NCI-H2171 (cell line): Measurements from ENCODE around the gene PKHD1.
"Not testable (repeated sequence)": the region's sequence is repeated elsewhere in the genome, so short reads cannot be mapped to it uniquely, and the experiment has no call there.

Source experiments
- DNase-seq: peaks from one replicate; lab custom pipeline; 2025; lab: John Stamatoyannopoulos, UW

The PKHD1 gene

GRCh38 chr6:51928320-51928719 lies 159.1 kb downstream of the PKHD1 start:
- no peak for DNase-seq

- no peak for DNase-seq
These were observed 160.0 kb downstream of the PKHD1 start for GRCh38 chr6:51927450-51927849.

- DNase-seq: no peak
These were observed 161.3 kb downstream of the PKHD1 start for GRCh38 chr6:51926125-51926524.

GRCh38 chr6:51922479-51922878 lies 164.9 kb downstream of the PKHD1 start:
- not testable (repeated sequence) for DNase-seq

- DNase-seq: not testable (repeated sequence)
These were observed 169.1 kb downstream of the PKHD1 start for GRCh38 chr6:51918347-51918746.

- DNase-seq: no peak
These were observed 172.3 kb downstream of the PKHD1 start for GRCh38 chr6:51915098-51915497.

- DNase-seq: no peak
These were observed 174.1 kb downstream of the PKHD1 start for GRCh38 chr6:51913265-51913664.

GRCh38 chr6:51910851-51911250 lies 176.6 kb downstream of the PKHD1 start:
- no peak for DNase-seq

- no peak for DNase-seq
These were observed 179.2 kb downstream of the PKHD1 start for GRCh38 chr6:51908243-51908642.

GRCh38 chr6:51901766-51902764 lies 185.3 kb downstream of the PKHD1 start:
- no peak for DNase-seq

- no peak for DNase-seq
These were observed 194.0 kb downstream of the PKHD1 start for GRCh38 chr6:51893366-51893765.

GRCh38 chr6:51892750-51893149 lies 194.7 kb downstream of the PKHD1 start:
- DNase-seq: no peak

- no peak for DNase-seq
These were observed 195.1 kb downstream of the PKHD1 start for GRCh38 chr6:51892339-51892738.

GRCh38 chr6:51891784-51892183 lies 195.6 kb downstream of the PKHD1 start:
- DNase-seq: no peak

GRCh38 chr6:51887859-51888258 lies 199.6 kb downstream of the PKHD1 start:
- no peak for DNase-seq

- no peak for DNase-seq
These were observed 201.5 kb downstream of the PKHD1 start for GRCh38 chr6:51885957-51886356.

- no peak for DNase-seq
These were observed 218.6 kb downstream of the PKHD1 start for GRCh38 chr6:51868591-51869355.

- DNase-seq: no peak
These were observed 220.5 kb downstream of the PKHD1 start for GRCh38 chr6:51866867-51867266.

- no peak for DNase-seq
These were observed 221.4 kb downstream of the PKHD1 start for GRCh38 chr6:51865996-51866395.

GRCh38 chr6:51865176-51865575 lies 222.2 kb downstream of the PKHD1 start:
- no peak for DNase-seq

- DNase-seq: no peak
These were observed 230.3 kb downstream of the PKHD1 start for GRCh38 chr6:51857134-51857533.

- no peak for DNase-seq
These were observed 230.9 kb downstream of the PKHD1 start for GRCh38 chr6:51856508-51856907.
